Kidney capillary endothelial cell (primary cell): ENCODE data around the gene LRP1.

ENCODE experiments used
- DNase-seq: peaks from one replicate; pipeline ENCODE4 v3.0.0-alpha.2; 2018; ENCODE audit warnings: low spot score

LRP1 gene

DNA sequence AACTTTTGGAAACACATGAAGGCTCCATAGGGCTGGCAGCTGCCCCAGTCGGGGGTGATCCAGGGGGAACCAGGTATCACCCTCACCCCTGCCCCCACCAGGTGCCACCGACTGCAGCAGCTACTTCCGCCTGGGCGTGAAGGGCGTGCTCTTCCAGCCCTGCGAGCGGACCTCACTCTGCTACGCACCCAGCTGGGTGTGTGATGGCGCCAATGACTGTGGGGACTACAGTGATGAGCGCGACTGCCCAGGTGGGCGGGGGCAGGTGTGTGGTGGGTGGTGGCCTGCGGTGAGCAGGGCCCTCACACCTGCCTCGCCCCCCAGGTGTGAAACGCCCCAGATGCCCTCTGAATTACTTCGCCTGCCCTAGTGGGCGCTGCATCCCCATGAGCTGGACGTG, 66.0 kb downstream of the LRP1 start:
- DNase-seq, result no peak

DNA sequence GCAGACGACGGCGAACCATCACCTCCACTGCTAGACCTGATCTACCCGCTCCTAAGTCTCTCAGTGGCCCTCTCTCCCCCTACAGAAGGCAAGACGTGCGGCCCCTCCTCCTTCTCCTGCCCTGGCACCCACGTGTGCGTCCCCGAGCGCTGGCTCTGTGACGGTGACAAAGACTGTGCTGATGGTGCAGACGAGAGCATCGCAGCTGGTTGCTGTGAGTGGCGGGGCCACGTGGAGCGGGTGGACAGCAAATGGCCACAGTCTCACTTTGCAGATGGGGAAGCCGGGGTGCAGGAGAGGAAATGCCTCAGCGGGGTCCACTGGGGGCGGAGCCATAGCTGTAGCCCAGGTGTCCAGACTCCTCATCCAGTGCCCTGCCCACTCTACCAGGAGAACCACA, 66.9 kb downstream of the LRP1 start:
- DNase-seq, result no peak

GRCh38 chr12:57195611-57196371, 67.5 kb downstream of the LRP1 start:
- DNase-seq, result no peak

DNA sequence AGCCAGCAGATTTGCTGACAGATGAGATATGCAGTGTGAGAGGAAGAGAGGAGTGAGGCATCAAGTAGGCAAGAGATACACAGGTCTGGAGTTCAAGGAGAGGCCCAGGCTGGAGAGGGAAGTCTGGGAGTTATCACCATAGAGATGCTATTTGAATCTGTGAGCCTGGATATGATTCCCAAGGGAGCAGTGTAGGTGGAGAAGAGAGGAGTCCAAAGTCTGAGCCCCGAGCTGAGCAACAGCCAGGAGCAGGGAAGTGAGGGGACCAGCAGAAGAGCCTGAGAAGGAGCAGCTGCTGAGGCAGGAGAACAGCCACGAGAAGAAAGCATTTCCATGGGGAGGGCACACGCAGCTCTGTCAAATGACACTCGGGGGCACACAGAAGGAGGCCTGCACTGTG, 68.2 kb downstream of the LRP1 start:
- DNase-seq, result no peak

DNA sequence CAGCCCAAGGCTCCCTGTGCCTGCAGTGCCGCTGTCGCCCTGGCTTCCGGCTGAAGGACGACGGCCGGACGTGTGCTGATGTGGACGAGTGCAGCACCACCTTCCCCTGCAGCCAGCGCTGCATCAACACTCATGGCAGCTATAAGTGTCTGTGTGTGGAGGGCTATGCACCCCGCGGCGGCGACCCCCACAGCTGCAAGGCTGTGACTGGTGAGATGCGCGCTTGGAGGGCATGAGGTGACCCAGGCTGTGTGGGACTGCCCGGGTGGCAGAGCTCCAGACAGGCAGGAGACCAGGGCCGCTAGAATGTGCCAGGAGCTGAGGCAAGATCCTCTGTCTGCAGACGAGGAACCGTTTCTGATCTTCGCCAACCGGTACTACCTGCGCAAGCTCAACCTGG, 68.7 kb downstream of the LRP1 start:
- no peak for DNase-seq

GRCh38 chr12:57198329-57198728, 70.0 kb downstream of the LRP1 start:
- DNase-seq, result no peak

GRCh38 chr12:57199191-57199590, 70.9 kb downstream of the LRP1 start:
- DNase-seq, result no peak

- DNase-seq, result no peak
Measured at GRCh38 chr12:57200497-57200896, 72.2 kb downstream of the LRP1 start.

DNA sequence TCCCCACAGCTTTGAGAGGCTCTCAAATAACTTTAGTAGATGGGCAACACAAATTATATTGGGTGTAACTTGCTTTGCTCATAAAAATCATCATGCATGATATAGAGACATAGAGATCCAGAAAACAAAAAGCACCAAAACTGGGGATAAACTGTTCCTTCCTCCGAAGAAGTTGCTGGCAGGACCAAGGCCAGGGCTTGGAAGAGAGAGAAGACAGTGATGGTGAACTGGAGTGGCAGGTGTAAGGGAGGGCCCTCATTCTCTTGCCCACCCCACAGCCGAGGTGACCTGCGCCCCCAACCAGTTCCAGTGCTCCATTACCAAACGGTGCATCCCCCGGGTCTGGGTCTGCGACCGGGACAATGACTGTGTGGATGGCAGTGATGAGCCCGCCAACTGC, 72.9 kb downstream of the LRP1 start:
- DNase-seq, result no peak

- DNase-seq, result no peak
Measured at GRCh38 chr12:57201631-57202030, 73.3 kb downstream of the LRP1 start.

GRCh38 chr12:57202321-57202720, 74.0 kb downstream of the LRP1 start:
- DNase-seq, result no peak

- DNase-seq, result no peak
Measured at GRCh38 chr12:57203201-57203600, 74.9 kb downstream of the LRP1 start.

DNA sequence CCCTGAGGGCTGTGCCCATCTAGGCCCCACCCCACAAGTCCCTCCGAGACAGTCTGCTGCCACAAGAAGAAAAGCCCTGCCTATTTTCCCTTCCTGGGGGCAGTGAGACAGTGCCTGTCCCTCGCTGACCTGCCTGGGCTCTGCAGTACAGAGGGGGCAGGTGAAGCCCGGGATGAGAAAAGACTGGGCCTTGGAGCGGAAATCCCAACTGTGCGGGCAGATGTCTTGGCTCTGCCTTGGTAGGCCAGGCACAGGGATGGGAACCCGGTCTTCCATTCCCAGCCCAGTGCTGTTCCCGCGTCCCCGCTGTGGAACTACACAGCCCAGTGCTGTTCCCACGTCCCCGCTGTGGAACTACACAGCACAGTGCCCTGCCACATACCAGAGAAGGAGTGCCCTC, 75.5 kb downstream of the LRP1 start:
- no peak for DNase-seq

GRCh38 chr12:57204454-57204853, 76.2 kb downstream of the LRP1 start:
- DNase-seq, result no peak

GRCh38 chr12:57205186-57205585, 76.9 kb downstream of the LRP1 start:
- no peak for DNase-seq

GRCh38 chr12:57205931-57206330, 77.6 kb downstream of the LRP1 start:
- DNase-seq, result no peak

GRCh38 chr12:57207731-57208630, 79.7 kb downstream of the LRP1 start:
- no peak for DNase-seq

- no peak for DNase-seq
Measured at GRCh38 chr12:57208631-57209282, 80.5 kb downstream of the LRP1 start.

DNA sequence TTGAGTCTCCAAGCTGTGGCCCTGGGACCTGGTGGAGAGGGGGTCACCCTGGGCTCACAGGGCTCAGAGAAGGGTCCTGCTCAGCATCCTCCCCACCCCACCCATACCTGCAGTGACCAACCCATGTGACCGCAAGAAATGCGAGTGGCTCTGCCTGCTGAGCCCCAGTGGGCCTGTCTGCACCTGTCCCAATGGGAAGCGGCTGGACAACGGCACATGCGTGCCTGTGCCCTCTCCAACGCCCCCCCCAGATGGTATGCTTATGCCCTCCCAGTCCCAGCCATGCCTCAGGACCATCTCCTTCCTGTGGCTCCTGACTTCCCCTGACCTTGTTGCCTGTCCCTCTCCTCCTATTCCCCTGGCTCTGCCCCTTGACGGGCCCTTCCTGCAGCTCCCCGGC, 81.6 kb downstream of the LRP1 start:
- no peak for DNase-seq

- no peak for DNase-seq
Measured at GRCh38 chr12:57210461-57210860, 82.2 kb downstream of the LRP1 start.

GRCh38 chr12:57210926-57211692, 82.8 kb downstream of the LRP1 start:
- no peak for DNase-seq
